Measurements from ENCODE around the gene POLA1. TPM values are rescaled to one million over a fixed set of nuclear protein-coding genes. Genes with fewer than 3 reads are reported as not detected.

Gene POLA1
- total and polyA plus RNA-seq, 2 of the 4 experiments (the other 2 are of a cell fraction) = 4.0 to 15.1 TPM

GRCh38 chrX:25020391-25020904 lies 326.7 kb downstream of the POLA1 start:
- no peaks in the 10 kb centered on the region for H3K79me1 ChIP-seq (ENCODE audit: low read depth in 1 of 2, low read length in 2 of 2)
- H3K23ac ChIP-seq (ENCODE audit: low read depth, low read length) = no peak overlapping the region
- H2BK20ac ChIP-seq (ENCODE audit: low read depth, low read length) = no peak overlapping the region
- peaks cover 10% of the 10 kb centered on the region; the same call in 1 of the 2 replicates for H3K9me3 ChIP-seq (ENCODE audit: control insufficient read depth, insufficient read depth, low read length)
- DNase-seq (no peak), ATAC-seq (ENCODE audit: low read depth) (no peak)
- no peak overlapping the region for H3K9ac ChIP-seq (ENCODE audit: low read depth, low read length)
- H2AK5ac ChIP-seq (ENCODE audit: low read depth, low read length) = no peak overlapping the region
- no peak overlapping the region for H2AFZ ChIP-seq (replicated peaks; ENCODE audit: low read length, poor library complexity)
- H3K14ac ChIP-seq (replicated peaks; ENCODE audit: low read depth, low read length) = no peak overlapping the region
- no peak overlapping the region for H3K18ac ChIP-seq (ENCODE audit: low read depth, low read length)
- no peaks in the 10 kb centered on the region for H3K36me3 ChIP-seq (ENCODE audit: control insufficient read depth, insufficient read depth, low read length)
- no peaks in the 10 kb centered on the region for H4K20me1 ChIP-seq (ENCODE audit: insufficient read depth, low read length)
- no peak overlapping the region for H4K8ac ChIP-seq (ENCODE audit: low read depth in 2 of 2, low read length in 2 of 2)
- dilution Hi-C loops (cut with HindIII; ENCODE audit: low sequenced_read_pairs, unreplicated experiment) = no loop called here
- no peaks in the 10 kb centered on the region; the same call in 1 of the 2 replicates for H3K4me1 ChIP-seq (ENCODE audit: control insufficient read depth, insufficient read depth, low read length)
- no peak overlapping the region for H3K27ac ChIP-seq (ENCODE audit: insufficient read depth, low read length)
- POLR2A ChIA-PET (ENCODE audit: unreplicated experiment) = no interaction called here
- H3K9me1 ChIP-seq (ENCODE audit: insufficient read depth, low read length) = no peaks in the 10 kb centered on the region
- no peak overlapping the region for H2BK120ac ChIP-seq (ENCODE audit: low read depth, low read length)
- no peak overlapping the region for H4K91ac ChIP-seq (ENCODE audit: insufficient read depth, low read depth, low read length)
- no peak overlapping the region for H3K56ac ChIP-seq (ENCODE audit: extremely low read depth, insufficient read depth, low read length)
- no CpG with 5 or more reads among the region's 27 CpGs for WGBS, 2 experiments (ENCODE audit: extremely low coverage in 2 of 2, insufficient read length in 1 of 2)
- H2BK5ac ChIP-seq (ENCODE audit: low read depth, low read length, poor library complexity, severe bottlenecking) = no peak overlapping the region
- no peak overlapping the region for H3K4me2 ChIP-seq (ENCODE audit: low read depth, low read length)
- intact Hi-C loops (cut with micrococcal nuclease) = loop anchor here (10.0 kb wide), 1 partner anchor 266 kb away; no protein-coding TSS in a partner anchor
- no peak overlapping the region for H3K4ac ChIP-seq (ENCODE audit: low read depth, low read length)
- no TSS peak for BruUV-seq (replicated peaks)
- H2AK9ac ChIP-seq (replicated peaks; ENCODE audit: low read depth, low read length, poor library complexity) = no peak overlapping the region
- H4K5ac ChIP-seq (ENCODE audit: low read depth, low read length) = no peak overlapping the region
- no peak overlapping the region for H3K4me3 ChIP-seq (ENCODE audit: insufficient read depth, low read depth, low read length)
- H2BK15ac ChIP-seq (ENCODE audit: low read depth, low read length) = no peak overlapping the region
- H3K27me3 ChIP-seq (ENCODE audit: control insufficient read depth, insufficient read depth, low read length) = peaks cover 82% of the 10 kb centered on the region
- in situ Hi-C loops (cut with MboI; ENCODE audit: low sequenced_read_pairs) = no loop called here
- no peak for TF ChIP-seq POLR2A (IDR thresholded peaks at IDR 0.05; ENCODE audit: low read depth, low read length)
- CTCF ChIA-PET = interaction anchor here (1.0 to 1.6 kb wide), 3 partner anchors 12 to 222 kb away, joined by 3 to 4 read pairs (median 3); no protein-coding TSS in a partner anchor

Data from IMR-90 (cell line).